GM12874 (cell line): ENCODE results near the gene PRKACA.

Experiments
- TF ChIP-seq, protein P1 (sequence below): IDR thresholded peaks from 2 replicates; pipeline ENCODE4 v1.5.1; 2011; ENCODE audit warnings: low read depth, mild to moderate bottlenecking, control low read depth, low read length, moderate library complexity; ENCODE audit not compliant: insufficient read depth

Gene PRKACA

DNA sequence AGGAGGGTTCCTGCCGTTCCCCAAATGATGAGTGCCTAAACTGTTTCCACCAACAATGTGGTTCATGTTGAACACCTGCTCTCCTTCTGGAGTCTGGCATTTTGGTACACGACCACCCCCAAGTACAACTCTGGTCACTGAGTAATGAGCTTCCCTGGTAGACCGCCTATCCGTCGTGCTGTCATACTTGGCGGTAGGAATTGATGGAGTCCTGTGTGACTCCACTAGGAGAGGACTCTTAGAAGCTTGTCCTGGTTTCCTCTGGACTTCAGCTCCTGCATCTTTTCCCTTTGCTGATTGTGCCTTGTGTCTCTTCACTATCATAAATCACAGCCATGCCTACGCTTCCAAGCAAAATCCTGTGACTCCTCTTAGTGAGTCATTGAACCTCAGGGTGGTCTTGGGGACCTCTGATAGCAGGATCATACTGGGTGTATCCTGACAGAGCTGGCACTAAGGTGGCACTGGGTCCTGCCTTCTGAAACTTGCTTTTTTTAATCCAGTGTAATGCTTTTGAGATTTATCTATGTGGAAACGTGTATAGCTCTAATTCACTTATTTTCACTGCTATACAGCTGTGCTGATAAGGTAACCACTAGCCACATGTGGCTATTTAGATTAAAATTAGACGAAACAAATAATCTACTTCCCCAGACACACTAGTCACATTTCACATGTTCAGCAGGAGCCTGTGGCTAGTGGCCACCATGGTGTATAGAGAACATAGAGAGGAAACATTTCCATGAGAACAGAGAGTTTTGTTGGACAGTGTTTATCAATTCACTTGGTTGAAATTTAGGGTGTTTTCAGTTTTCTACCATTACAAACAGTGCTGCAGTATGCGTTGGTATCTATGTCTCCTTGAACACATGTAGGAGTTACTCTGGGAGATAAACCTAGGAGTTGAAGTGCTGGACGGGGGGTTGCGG, 25.0 kb upstream of the PRKACA start:
- TF ChIP-seq, protein P1, sequence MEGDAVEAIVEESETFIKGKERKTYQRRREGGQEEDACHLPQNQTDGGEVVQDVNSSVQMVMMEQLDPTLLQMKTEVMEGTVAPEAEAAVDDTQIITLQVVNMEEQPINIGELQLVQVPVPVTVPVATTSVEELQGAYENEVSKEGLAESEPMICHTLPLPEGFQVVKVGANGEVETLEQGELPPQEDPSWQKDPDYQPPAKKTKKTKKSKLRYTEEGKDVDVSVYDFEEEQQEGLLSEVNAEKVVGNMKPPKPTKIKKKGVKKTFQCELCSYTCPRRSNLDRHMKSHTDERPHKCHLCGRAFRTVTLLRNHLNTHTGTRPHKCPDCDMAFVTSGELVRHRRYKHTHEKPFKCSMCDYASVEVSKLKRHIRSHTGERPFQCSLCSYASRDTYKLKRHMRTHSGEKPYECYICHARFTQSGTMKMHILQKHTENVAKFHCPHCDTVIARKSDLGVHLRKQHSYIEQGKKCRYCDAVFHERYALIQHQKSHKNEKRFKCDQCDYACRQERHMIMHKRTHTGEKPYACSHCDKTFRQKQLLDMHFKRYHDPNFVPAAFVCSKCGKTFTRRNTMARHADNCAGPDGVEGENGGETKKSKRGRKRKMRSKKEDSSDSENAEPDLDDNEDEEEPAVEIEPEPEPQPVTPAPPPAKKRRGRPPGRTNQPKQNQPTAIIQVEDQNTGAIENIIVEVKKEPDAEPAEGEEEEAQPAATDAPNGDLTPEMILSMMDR = no peak

DNA sequence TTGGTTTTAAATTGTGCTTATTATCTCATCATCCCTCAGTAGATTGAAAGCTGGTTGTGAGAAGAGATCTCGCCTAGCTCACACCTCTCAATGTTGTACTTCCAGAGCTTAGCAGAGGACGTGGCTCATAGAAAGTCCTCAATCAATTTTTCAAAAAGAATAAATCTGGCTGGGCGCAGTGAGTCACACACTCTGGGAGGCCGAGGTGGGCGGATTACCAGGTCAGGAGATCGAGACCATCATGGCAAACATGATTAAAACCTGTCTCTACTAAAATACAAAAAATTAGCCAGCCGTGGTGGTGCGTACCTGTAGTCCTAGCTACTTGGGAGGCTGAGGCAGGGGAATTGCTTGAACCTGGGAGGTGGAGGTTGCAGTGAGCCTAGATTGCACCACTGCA, 23.5 kb upstream of the PRKACA start:
- TF ChIP-seq, protein P1 = no peak

DNA sequence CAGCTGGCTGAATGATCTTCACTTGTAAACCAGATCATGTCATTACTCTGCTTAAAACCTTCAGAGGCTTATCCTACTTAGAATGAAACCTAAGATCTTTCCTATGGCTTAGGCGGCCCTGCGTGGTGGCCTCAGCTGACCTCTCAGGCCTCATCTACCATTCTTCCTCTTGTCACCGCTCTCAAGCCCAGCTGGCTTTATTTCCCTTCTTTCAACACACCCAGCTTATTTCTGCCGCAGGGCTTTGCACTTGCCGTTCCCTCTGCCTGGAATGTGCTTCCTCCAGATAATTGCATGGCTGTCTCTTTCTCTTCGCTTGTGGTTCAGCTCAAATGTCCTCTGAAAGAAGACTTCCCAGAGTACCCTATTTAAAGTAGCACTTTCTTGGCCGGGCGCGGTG, 22.4 kb upstream of the PRKACA start:
- TF ChIP-seq, protein P1 = no peak

DNA sequence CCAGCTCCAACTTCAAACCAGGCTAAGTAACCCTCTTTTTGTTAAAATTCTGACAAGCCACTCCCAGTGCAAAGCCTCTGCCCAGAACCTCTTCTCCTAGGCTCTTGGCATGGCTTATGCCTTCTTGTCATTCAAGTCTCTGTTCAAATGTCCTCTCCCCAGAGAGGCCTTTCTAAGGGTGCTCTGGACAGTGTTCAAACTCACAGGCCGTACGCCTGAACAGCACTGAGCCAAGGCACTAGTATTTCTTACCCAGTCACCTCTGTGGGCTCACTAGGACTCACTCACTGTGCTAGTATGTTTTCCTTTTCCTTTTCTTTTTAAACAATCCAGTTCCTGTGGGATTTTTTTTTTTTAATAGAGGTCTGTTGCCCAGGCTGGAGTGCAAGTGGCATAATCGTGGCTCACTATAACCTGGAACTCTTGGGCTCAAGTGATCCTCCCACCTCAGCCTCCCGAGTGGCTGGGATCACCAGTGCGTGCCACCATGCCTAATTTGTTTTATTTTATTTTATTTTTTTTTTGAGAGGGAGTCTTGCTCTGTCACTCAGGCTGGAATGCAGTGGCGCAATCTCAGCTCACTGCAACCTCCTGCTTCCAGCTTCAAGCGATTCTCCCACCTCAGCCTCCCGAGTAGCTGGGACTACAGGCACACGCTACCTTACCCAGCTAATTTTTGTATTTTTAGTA, 21.2 kb upstream of the PRKACA start:
- TF ChIP-seq, protein P1 = no peak

DNA sequence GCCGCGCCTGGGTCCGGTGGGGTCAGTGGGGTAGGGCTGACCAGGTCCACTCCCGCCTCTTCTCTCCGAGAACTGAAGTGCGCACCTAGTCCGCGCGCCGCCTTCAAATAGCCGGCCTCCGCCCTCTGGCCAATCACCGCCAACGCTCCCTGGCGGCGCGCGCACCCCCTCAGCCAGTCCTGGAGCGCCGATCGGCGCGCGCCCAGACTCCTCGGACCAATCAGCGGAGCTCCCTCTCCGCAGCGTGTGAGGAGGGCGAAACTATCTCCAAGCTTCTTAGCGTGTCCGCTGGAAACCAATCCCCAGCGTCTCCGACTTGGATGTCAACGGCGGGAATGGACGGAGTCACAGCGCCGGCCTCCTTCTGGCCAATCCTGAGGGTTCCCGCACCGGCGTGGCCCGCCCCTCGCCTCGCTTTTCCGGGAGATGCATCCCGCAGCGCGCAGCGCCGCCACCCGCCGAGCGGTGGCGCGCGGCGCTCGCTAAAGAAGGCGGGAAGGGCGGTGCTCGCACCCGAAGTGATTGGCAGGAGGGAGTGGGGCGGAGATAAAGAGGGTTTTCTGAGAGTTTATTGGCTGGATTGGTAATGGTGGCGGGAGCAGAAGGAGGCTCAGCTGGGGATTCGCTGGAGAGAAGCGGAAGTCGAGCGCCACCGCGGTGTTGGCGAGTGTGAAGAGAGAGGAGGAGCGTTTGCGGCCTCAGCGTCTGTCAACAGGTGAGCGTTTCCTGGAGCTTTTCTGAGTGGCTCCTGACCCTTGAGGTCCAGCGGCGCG, 19.1 kb upstream of the PRKACA start, which contains the start of gene ASF1B:
TSS of gene ASF1B (minus strand) at position 81 of the 773 bp plus-strand sequence. CDS start 133 bp downstream, outside the sequence.
- TF ChIP-seq, protein P1 = peak; percentile 89

DNA sequence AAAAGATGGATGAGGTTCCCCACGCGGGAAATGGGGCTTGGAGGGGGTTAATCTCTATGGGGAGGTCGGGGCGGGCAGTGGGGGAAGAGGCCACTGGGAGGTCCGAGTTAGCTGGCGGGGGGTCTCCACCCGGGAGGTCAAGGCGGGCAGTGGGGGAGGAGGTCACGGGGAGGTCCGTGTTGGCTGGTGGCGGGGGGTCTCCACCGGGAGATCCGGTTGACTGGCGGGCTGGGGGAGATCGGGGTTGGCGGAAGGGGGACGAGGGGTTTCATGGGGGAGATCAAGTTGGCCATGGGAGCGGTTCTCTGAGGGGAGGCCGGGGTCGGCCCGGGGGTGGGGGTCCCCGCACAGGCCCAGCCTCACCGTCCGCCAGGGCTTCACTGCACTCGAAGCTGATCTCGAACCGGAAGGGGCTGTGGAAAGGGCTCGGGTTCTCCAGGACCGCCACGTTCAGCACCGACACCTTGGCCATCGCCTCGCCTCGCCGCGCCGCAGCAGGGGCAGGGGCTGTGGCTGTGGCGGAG, 18.5 kb upstream of the PRKACA start:
- TF ChIP-seq, protein P1 = no peak
